HG02884 (cell line): Measurements from ENCODE around the gene GNG2.
A peak's percentile ranks its signal among the peaks of the same experiment; 100 is the strongest.

Experiments used
- ATAC-seq: cut with Tn5 transposase; IDR thresholded peaks from one replicate; pipeline ENCODE4 v1.9.1; 2021; ENCODE audit warnings: mild to moderate bottlenecking, moderate library complexity; ENCODE audit not compliant: unreplicated experiment

The GNG2 gene

GRCh38 chr14:51989293-51990234, 129.2 kb downstream of the GNG2 start, which contains the start of gene RTRAF:
Gene RTRAF, plus strand, starts transcription at chr14:51989546. Its CDS starts 94 bp downstream, at chr14:51989640.
- peak; percentile 84 for ATAC-seq

- ATAC-seq, result no peak
These were observed 130.1 kb downstream of the GNG2 start for GRCh38 chr14:51990488-51990887.

GRCh38 chr14:51993285-51993920, 133.0 kb downstream of the GNG2 start:
- no peak for ATAC-seq

- ATAC-seq, result no peak
These were observed 135.8 kb downstream of the GNG2 start for GRCh38 chr14:51996148-51996746.

GRCh38 chr14:51998348-51998747, 137.9 kb downstream of the GNG2 start:
- no peak for ATAC-seq

- no peak for ATAC-seq
These were observed 138.7 kb downstream of the GNG2 start for GRCh38 chr14:51999084-51999483.

- no peak for ATAC-seq
These were observed 139.7 kb downstream of the GNG2 start for GRCh38 chr14:52000019-52000582.

GRCh38 chr14:52000696-52001095, 140.3 kb downstream of the GNG2 start:
- no peak for ATAC-seq

GRCh38 chr14:52002542-52002941, 142.1 kb downstream of the GNG2 start:
- ATAC-seq, result no peak

- no peak for ATAC-seq
These were observed 142.9 kb downstream of the GNG2 start for GRCh38 chr14:52003324-52003723.

- no peak for ATAC-seq
These were observed 145.2 kb downstream of the GNG2 start for GRCh38 chr14:52005625-52006024.

GRCh38 chr14:52006361-52006760, 145.9 kb downstream of the GNG2 start:
- ATAC-seq, result no peak

- ATAC-seq, result no peak
These were observed 146.8 kb downstream of the GNG2 start for GRCh38 chr14:52007211-52007610.

GRCh38 chr14:52007637-52008036, 147.2 kb downstream of the GNG2 start:
- no peak for ATAC-seq

- no peak for ATAC-seq
These were observed 147.7 kb downstream of the GNG2 start for GRCh38 chr14:52008136-52008535.

- ATAC-seq, result no peak
These were observed 149.8 kb downstream of the GNG2 start for GRCh38 chr14:52010173-52010693.

- no peak for ATAC-seq
These were observed 151.1 kb downstream of the GNG2 start for GRCh38 chr14:52011523-52011922.

- ATAC-seq, result no peak
These were observed 152.2 kb downstream of the GNG2 start for GRCh38 chr14:52012635-52013034.

- ATAC-seq, result no peak
These were observed 153.7 kb downstream of the GNG2 start for GRCh38 chr14:52013984-52014600.

GRCh38 chr14:52014601-52015267, 154.3 kb downstream of the GNG2 start:
- no peak for ATAC-seq
